Calu3 (cell line): Measurements from ENCODE around the gene TMEM108. TPM values are rescaled to one million over a fixed set of nuclear protein-coding genes. Genes with fewer than 3 reads are reported as not detected.

ENCODE experiments used
- BruUV-seq: library from RNA; stranded (reverse); fragments of 400-500 nt; replicated peaks from 2 replicates; lab custom pipeline; 2021; lab: Mats Ljungman, UMichigan
- CTCF ChIA-PET: fragments of 300-600 bp; sonication (Branson Sonifier 250); formaldehyde crosslinking; loops from one replicate; lab custom pipeline; 2022; ENCODE audit warnings: antibody characterized with exemption; lab: Charles Lee
- DNase-seq: peaks from one replicate; pipeline ENCODE4 v3.0.0; 2022
- H3K27ac Mint-ChIP-seq: one replicate; pipeline ENCODE4 v1.8.0; 2022; ENCODE audit warnings: mixed read lengths; ENCODE audit not compliant: unreplicated experiment
- H3K27me3 Mint-ChIP-seq: one replicate; pipeline ENCODE4 v1.8.0; 2022; ENCODE audit warnings: mixed read lengths; ENCODE audit not compliant: unreplicated experiment
- H3K36me3 Mint-ChIP-seq: one replicate; pipeline ENCODE4 v1.8.0; 2022; ENCODE audit warnings: mild to moderate bottlenecking, moderate library complexity, mixed read lengths; ENCODE audit not compliant: insufficient read depth, unreplicated experiment
- H3K4me1 Mint-ChIP-seq: one replicate; pipeline ENCODE4 v1.8.0; 2022; ENCODE audit warnings: mild to moderate bottlenecking, low read depth, mixed read lengths; ENCODE audit not compliant: unreplicated experiment
- H3K4me3 Mint-ChIP-seq: one replicate; pipeline ENCODE4 v1.8.0; 2022; ENCODE audit warnings: mild to moderate bottlenecking, low read depth, moderate library complexity, mixed read lengths; ENCODE audit not compliant: unreplicated experiment
- H3K9me3 Mint-ChIP-seq: one replicate; pipeline ENCODE4 v1.8.0; 2022; ENCODE audit warnings: low read depth, mixed read lengths; ENCODE audit not compliant: unreplicated experiment
- CTCF ChIP-seq: fragments of 200-600 bp; IDR thresholded peaks from one replicate; pipeline ENCODE4 v1.8.0; 2022; ENCODE audit warnings: antibody characterized with exemption; ENCODE audit not compliant: unreplicated experiment
- intact Hi-C: fragments of 100-400 bp; cut with micrococcal nuclease; formaldehyde crosslinking; loops from one replicate; pipeline ENCODE4 v1.10.0; 2022; ENCODE audit not compliant: unreplicated experiment
- total RNA-seq: library from RNA; stranded (reverse); gene quantifications from 2 replicates; pipeline ENCODE4 v1.2.3, GENCODE V29; 2022

Gene TMEM108
- total RNA-seq, 1 experiment from 2014 or later: not detected

GRCh38 chr3:133271042-133271441 lies 232.9 kb downstream of the TMEM108 start:
- no peak for TF ChIP-seq CTCF
- H3K4me3 Mint-ChIP-seq: no peak overlapping the region
- H3K27ac Mint-ChIP-seq: no peak overlapping the region
- H3K4me1 Mint-ChIP-seq: peaks cover 17% of the 10 kb centered on the region
- no TSS peak for BruUV-seq
- intact Hi-C loops: no loop called here
- CTCF ChIA-PET: interaction anchor here (0.7 kb wide), 1 partner anchor 168 kb away, joined by 3 read pairs; no protein-coding TSS in a partner anchor
- H3K36me3 Mint-ChIP-seq: no peaks in the 10 kb centered on the region
- H3K9me3 Mint-ChIP-seq: no peaks in the 10 kb centered on the region
- H3K27me3 Mint-ChIP-seq: peaks cover 75% of the 10 kb centered on the region
- no peak for DNase-seq

GRCh38 chr3:133271539-133271938 lies 233.3 kb downstream of the TMEM108 start:
- no TSS peak for BruUV-seq
- Mint-ChIP-seq H3K36me3 (no peaks in the 10 kb centered on the region), H3K27ac (no peak overlapping the region), H3K9me3 (no peaks in the 10 kb centered on the region), H3K4me3 (no peak overlapping the region), H3K4me1 (peaks cover 13% of the 10 kb centered on the region), H3K27me3 (peaks cover 70% of the 10 kb centered on the region)
- CTCF ChIA-PET: interaction anchor here (0.7 kb wide), 1 partner anchor 9 kb away, joined by 3 read pairs; no protein-coding TSS in a partner anchor
- intact Hi-C loops: no loop called here
- DNase-seq: no peak
- no peak for TF ChIP-seq CTCF

GRCh38 chr3:133273346-133273745 lies 235.2 kb downstream of the TMEM108 start:
- intact Hi-C loops: no loop called here
- H3K36me3 Mint-ChIP-seq: no peaks in the 10 kb centered on the region
- peaks cover 52% of the 10 kb centered on the region for H3K27me3 Mint-ChIP-seq
- TF ChIP-seq CTCF: no peak
- no peaks in the 10 kb centered on the region for H3K9me3 Mint-ChIP-seq
- CTCF ChIA-PET: no interaction called here
- peaks cover 10% of the 10 kb centered on the region for H3K4me1 Mint-ChIP-seq
- no peak overlapping the region for H3K4me3 Mint-ChIP-seq
- no TSS peak for BruUV-seq
- DNase-seq: no peak
- no peak overlapping the region for H3K27ac Mint-ChIP-seq

- Mint-ChIP-seq H3K4me3 (no peak overlapping the region), H3K27ac (no peak overlapping the region), H3K4me1 (peaks cover 10% of the 10 kb centered on the region), H3K36me3 (no peaks in the 10 kb centered on the region), H3K9me3 (no peaks in the 10 kb centered on the region), H3K27me3 (peaks cover 42% of the 10 kb centered on the region)
- DNase-seq: no peak
- no peak for TF ChIP-seq CTCF
- intact Hi-C loops: no loop called here
- CTCF ChIA-PET: no interaction called here
- no TSS peak for BruUV-seq
These were observed 236.3 kb downstream of the TMEM108 start for GRCh38 chr3:133274477-133274876.
